DMS53 treated with DMSO at 0.1 percent for 48 hours (cell line): ENCODE results near the gene ZFYVE26.
"Not testable (repeated sequence)": the region's sequence is repeated elsewhere in the genome, so short reads cannot be mapped to it uniquely, and the experiment has no call there.

Experiments used
- DNase-seq: peaks from one replicate; lab custom pipeline; 2025; ENCODE audit not compliant: unreplicated experiment; lab: John Stamatoyannopoulos, UW

Gene ZFYVE26

GRCh38 chr14:67759916-67760315 is 56.5 kb downstream of the ZFYVE26 start:
- no peak for DNase-seq

- no peak for DNase-seq
Measured at GRCh38 chr14:67757175-67757574, 59.2 kb downstream of the ZFYVE26 start.

GRCh38 chr14:67756496-67756895 is 59.9 kb downstream of the ZFYVE26 start:
- DNase-seq = no peak

- no peak for DNase-seq
Measured at GRCh38 chr14:67749341-67750084, 66.9 kb downstream of the ZFYVE26 start.

- DNase-seq = no peak
Measured at GRCh38 chr14:67748312-67748711, 68.1 kb downstream of the ZFYVE26 start.

GRCh38 chr14:67746927-67747326 is 69.5 kb downstream of the ZFYVE26 start:
- DNase-seq = no peak

GRCh38 chr14:67744046-67744445 is 72.3 kb downstream of the ZFYVE26 start:
- DNase-seq = no peak

GRCh38 chr14:67738740-67739504 is 77.5 kb downstream of the ZFYVE26 start:
- peak; percentile 75 for DNase-seq

GRCh38 chr14:67736771-67737170 is 79.6 kb downstream of the ZFYVE26 start:
- DNase-seq = no peak

- no peak for DNase-seq
Measured at GRCh38 chr14:67735336-67736147, 80.8 kb downstream of the ZFYVE26 start.

GRCh38 chr14:67734675-67735074 is 81.7 kb downstream of the ZFYVE26 start:
- no peak for DNase-seq

- peak; percentile 75 for DNase-seq
Measured at GRCh38 chr14:67733616-67734015, 82.8 kb downstream of the ZFYVE26 start.

- DNase-seq = no peak
Measured at GRCh38 chr14:67729072-67729885, 87.1 kb downstream of the ZFYVE26 start.

GRCh38 chr14:67728258-67728657 is 88.1 kb downstream of the ZFYVE26 start:
- no peak for DNase-seq

GRCh38 chr14:67727361-67727760 is 89.0 kb downstream of the ZFYVE26 start:
- DNase-seq = no peak

- DNase-seq = no peak
Measured at GRCh38 chr14:67725171-67725570, 91.2 kb downstream of the ZFYVE26 start.

GRCh38 chr14:67722293-67722692 is 94.1 kb downstream of the ZFYVE26 start:
- DNase-seq = no peak

GRCh38 chr14:67721875-67722274 is 94.5 kb downstream of the ZFYVE26 start:
- no peak for DNase-seq

GRCh38 chr14:67719866-67720265 is 96.5 kb downstream of the ZFYVE26 start:
- no peak for DNase-seq

GRCh38 chr14:67719385-67719784 is 97.0 kb downstream of the ZFYVE26 start:
- not testable (repeated sequence) for DNase-seq

GRCh38 chr14:67718265-67718664 is 98.1 kb downstream of the ZFYVE26 start:
- DNase-seq = no peak
